WTC11 (cell line): ENCODE results near the gene CHTOP. TPM values are rescaled to one million over a fixed set of nuclear protein-coding genes. Genes with fewer than 3 reads are reported as not detected.

Experiments used
- ATAC-seq: fragments of 200-7000 bp; cut with Tn5 transposase; 2 replicates; pipeline ENCODE4 v1.10.0; 2021; ENCODE audit warnings: mild to moderate bottlenecking, moderate library complexity
- CTCF ChIA-PET: fragments of 300-600 bp; sonication (Branson Sonifier 250); formaldehyde crosslinking; loops from one replicate; lab custom pipeline; 2021; ENCODE audit warnings: antibody characterized with exemption; lab: Charles Lee
- POLR2A ChIA-PET: fragments of 350-600 bp; sonication (Branson Sonifier 250); formaldehyde crosslinking; loops from one replicate; lab custom pipeline; 2021; ENCODE audit warnings: antibody characterized with exemption; lab: Charles Lee
- DNase-seq: peaks from one replicate; pipeline ENCODE4 v3.0.0; 2021; ENCODE audit warnings: low spot score
- H3K27ac Mint-ChIP-seq: 2 replicates; pipeline ENCODE4 v1.8.0; 2021; ENCODE audit warnings: mixed read lengths
- H3K27me3 Mint-ChIP-seq: 2 replicates; pipeline ENCODE4 v1.8.0; 2021; ENCODE audit warnings: low read depth, mild to moderate bottlenecking, moderate library complexity, mixed read lengths
- H3K36me3 Mint-ChIP-seq: 2 replicates; pipeline ENCODE4 v1.8.0; 2021; ENCODE audit warnings: mixed read lengths
- H3K4me1 Mint-ChIP-seq: 2 replicates; pipeline ENCODE4 v1.8.0; 2022; ENCODE audit warnings: mixed read lengths
- H3K4me3 Mint-ChIP-seq: 2 replicates; pipeline ENCODE4 v1.8.0; 2021; ENCODE audit warnings: mild to moderate bottlenecking, moderate library complexity, mixed read lengths
- H3K9me3 Mint-ChIP-seq: 2 replicates; pipeline ENCODE4 v1.8.0; 2021; ENCODE audit warnings: mixed read lengths
- CBFB ChIP-seq: sonication (generic); formaldehyde crosslinking; IDR thresholded peaks from 2 replicates; pipeline ENCODE4 v1.8.1; 2022; ENCODE audit warnings: mild to moderate bottlenecking, low read depth, missing genetic modification reagents
- ELF4 ChIP-seq: sonication (generic); formaldehyde crosslinking; IDR thresholded peaks from 2 replicates; pipeline ENCODE4 v1.8.1; 2022; ENCODE audit warnings: low read depth, mild to moderate bottlenecking, moderate library complexity, missing genetic modification reagents
- FOXJ3 ChIP-seq: sonication (generic); formaldehyde crosslinking; IDR thresholded peaks from 2 replicates; pipeline ENCODE4 v1.9.0; 2021; ENCODE audit warnings: missing genetic modification reagents, mild to moderate bottlenecking, borderline replicate concordance
- FOXK1 ChIP-seq: sonication (generic); formaldehyde crosslinking; IDR thresholded peaks from 2 replicates; pipeline ENCODE4 v1.8.0; 2022; ENCODE audit warnings: mild to moderate bottlenecking, moderate library complexity, missing genetic modification reagents
- KAT7 ChIP-seq: sonication (generic); formaldehyde crosslinking; IDR thresholded peaks from 2 replicates; pipeline ENCODE4 v1.8.1; 2023; ENCODE audit warnings: missing genetic modification reagents, mild to moderate bottlenecking, borderline replicate concordance
- MYBL2 ChIP-seq: sonication (generic); formaldehyde crosslinking; IDR thresholded peaks from 2 replicates; pipeline ENCODE4 v1.8.1; 2023; ENCODE audit warnings: mild to moderate bottlenecking, moderate library complexity, missing genetic modification reagents
- NFE2L1 ChIP-seq: sonication (generic); formaldehyde crosslinking; IDR thresholded peaks from 2 replicates; pipeline ENCODE4 v1.8.1; 2023; ENCODE audit warnings: missing genetic modification reagents
- NR1H2 ChIP-seq: sonication (generic); formaldehyde crosslinking; IDR thresholded peaks from 2 replicates; pipeline ENCODE4 v1.9.0; 2021; ENCODE audit warnings: mild to moderate bottlenecking, moderate library complexity, missing genetic modification reagents
- NR3C1 ChIP-seq: sonication (generic); formaldehyde crosslinking; conservative IDR thresholded peaks from 2 replicates; pipeline ENCODE4 v1.8.1; 2023; ENCODE audit warnings: low read depth, mild to moderate bottlenecking, missing genetic modification reagents
- RORB ChIP-seq: fragments of 250-450 bp; sonication (Bioruptor Pico); IDR thresholded peaks from 2 replicates; pipeline ENCODE4 v1.9.0; 2021; ENCODE audit warnings: mild to moderate bottlenecking
- SP1 ChIP-seq: sonication (generic); formaldehyde crosslinking; conservative IDR thresholded peaks from 2 replicates; pipeline ENCODE4 v1.8.1; 2022; ENCODE audit warnings: missing genetic modification reagents
- TP53 ChIP-seq: sonication (generic); formaldehyde crosslinking; IDR thresholded peaks from 2 replicates; pipeline ENCODE4 v1.8.1; 2023; ENCODE audit warnings: mild to moderate bottlenecking, missing genetic modification reagents
- ZNF138 ChIP-seq: sonication (generic); formaldehyde crosslinking; conservative IDR thresholded peaks from 2 replicates; pipeline ENCODE4 v1.8.1; 2022; ENCODE audit warnings: mild to moderate bottlenecking, moderate library complexity, missing genetic modification reagents
- ZNF416 ChIP-seq: fragments of 250-450 bp; sonication (Bioruptor Pico); IDR thresholded peaks from 2 replicates; pipeline ENCODE4 v1.9.0; 2021; ENCODE audit warnings: mild to moderate bottlenecking, inconsistent platforms
- ZNF423 ChIP-seq: fragments of 250-450 bp; sonication (Bioruptor Pico); IDR thresholded peaks from 2 replicates; pipeline ENCODE4 v2.1.2; 2022; ENCODE audit warnings: mild to moderate bottlenecking, moderate library complexity
- total RNA-seq: library from RNA; stranded (reverse); gene quantifications from 3 replicates; pipeline ENCODE4 v1.2.3, GENCODE V29; 2021
- TF ChIP-seq, protein P1 (sequence below): fragments of 200-600 bp; IDR thresholded peaks from 2 replicates; pipeline ENCODE4 v1.8.0; 2022; ENCODE audit warnings: antibody characterized with exemption
- TF ChIP-seq, protein P2 (sequence below): sonication (generic); formaldehyde crosslinking; IDR thresholded peaks from 2 replicates; pipeline ENCODE4 v1.8.0; 2023; ENCODE audit warnings: missing genetic modification reagents, mild to moderate bottlenecking, borderline replicate concordance
- TF ChIP-seq, protein P3 (sequence below): sonication (generic); formaldehyde crosslinking; IDR thresholded peaks from 2 replicates; pipeline ENCODE4 v1.8.1; 2022; ENCODE audit warnings: mild to moderate bottlenecking, missing genetic modification reagents, moderate library complexity, borderline replicate concordance
- TF ChIP-seq, protein P4 (sequence below): sonication (generic); formaldehyde crosslinking; IDR thresholded peaks from 2 replicates; pipeline ENCODE4 v1.8.1; 2023; ENCODE audit warnings: mild to moderate bottlenecking, missing genetic modification reagents, moderate library complexity
- TF ChIP-seq, protein P5 (sequence below): fragments of 250-450 bp; sonication (Bioruptor Pico); IDR thresholded peaks from 2 replicates; pipeline ENCODE4 v1.8.0; 2021; ENCODE audit warnings: mild to moderate bottlenecking

CHTOP gene
- total RNA-seq, 1 experiment from 2014 or later = 101 TPM

DNA sequence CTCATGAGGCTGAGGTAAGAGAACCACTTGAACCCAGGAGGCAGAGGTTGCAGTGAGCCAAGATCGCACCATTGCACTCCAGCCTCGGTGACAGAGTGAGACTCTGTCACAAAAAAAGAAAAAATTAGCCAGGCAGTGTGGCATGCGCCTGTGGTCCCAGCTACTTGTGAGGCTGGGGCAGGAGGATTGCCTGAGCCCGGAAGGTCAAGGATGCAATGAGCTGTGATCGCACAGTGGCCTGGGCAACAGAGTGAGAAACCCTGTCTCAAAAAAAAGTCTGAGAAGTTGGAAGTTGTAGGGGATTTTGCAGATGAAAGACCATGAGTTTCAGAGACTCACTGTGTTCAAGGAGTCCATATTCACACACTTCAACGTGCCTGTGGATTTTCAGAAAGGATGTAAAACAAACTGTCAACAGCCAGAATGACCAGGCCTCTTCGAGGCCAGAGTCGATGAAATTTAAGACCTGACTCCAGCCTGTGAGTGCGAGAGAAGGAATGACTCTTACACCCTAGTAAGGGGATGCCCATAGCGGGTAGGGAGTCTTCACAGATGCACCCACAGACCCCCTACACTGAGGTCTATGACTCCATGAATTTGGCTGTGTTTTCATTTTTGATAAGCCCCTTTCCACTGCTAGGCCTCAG, 8.8 kb upstream of the CHTOP start (continued):
- TF ChIP-seq FOXJ3 (CRISPR knock-in tag) = no peak
- TF ChIP-seq, all 79 proteins: peak for 0

DNA sequence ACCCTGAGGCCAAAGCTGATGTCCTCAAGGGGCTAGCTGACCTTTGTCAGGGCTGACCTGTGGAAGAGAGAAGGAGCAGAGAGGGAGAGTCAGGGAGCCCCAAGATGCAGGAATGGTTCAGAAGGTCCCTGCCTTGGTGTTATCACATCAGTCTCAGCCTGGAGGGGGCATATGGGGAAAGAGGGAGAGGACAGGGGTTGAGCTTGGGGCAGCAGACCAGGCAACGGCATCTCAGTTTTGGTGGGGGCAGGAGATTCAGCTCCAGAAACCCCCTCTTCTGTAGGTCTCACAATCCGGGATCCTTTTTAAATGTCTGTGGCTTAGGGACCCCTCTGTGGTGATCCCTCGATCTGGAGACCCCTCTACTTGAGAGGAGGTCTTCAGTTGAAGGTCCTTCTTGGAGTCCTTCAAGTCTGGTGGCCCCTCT, 7.4 kb upstream of the CHTOP start:
- ATAC-seq = no peak
- Mint-ChIP-seq H3K4me3 (peak overlapping the region; percentile 81), H3K27ac (peak overlapping the region; percentile 93)
- TF ChIP-seq CBFB = no peak
- TF ChIP-seq, protein P1, sequence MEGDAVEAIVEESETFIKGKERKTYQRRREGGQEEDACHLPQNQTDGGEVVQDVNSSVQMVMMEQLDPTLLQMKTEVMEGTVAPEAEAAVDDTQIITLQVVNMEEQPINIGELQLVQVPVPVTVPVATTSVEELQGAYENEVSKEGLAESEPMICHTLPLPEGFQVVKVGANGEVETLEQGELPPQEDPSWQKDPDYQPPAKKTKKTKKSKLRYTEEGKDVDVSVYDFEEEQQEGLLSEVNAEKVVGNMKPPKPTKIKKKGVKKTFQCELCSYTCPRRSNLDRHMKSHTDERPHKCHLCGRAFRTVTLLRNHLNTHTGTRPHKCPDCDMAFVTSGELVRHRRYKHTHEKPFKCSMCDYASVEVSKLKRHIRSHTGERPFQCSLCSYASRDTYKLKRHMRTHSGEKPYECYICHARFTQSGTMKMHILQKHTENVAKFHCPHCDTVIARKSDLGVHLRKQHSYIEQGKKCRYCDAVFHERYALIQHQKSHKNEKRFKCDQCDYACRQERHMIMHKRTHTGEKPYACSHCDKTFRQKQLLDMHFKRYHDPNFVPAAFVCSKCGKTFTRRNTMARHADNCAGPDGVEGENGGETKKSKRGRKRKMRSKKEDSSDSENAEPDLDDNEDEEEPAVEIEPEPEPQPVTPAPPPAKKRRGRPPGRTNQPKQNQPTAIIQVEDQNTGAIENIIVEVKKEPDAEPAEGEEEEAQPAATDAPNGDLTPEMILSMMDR = no peak
- no peak for TF ChIP-seq FOXK1 (CRISPR knock-in tag)
- no peak for TF ChIP-seq NR1H2 (CRISPR knock-in tag)
- TF ChIP-seq, protein P2, sequence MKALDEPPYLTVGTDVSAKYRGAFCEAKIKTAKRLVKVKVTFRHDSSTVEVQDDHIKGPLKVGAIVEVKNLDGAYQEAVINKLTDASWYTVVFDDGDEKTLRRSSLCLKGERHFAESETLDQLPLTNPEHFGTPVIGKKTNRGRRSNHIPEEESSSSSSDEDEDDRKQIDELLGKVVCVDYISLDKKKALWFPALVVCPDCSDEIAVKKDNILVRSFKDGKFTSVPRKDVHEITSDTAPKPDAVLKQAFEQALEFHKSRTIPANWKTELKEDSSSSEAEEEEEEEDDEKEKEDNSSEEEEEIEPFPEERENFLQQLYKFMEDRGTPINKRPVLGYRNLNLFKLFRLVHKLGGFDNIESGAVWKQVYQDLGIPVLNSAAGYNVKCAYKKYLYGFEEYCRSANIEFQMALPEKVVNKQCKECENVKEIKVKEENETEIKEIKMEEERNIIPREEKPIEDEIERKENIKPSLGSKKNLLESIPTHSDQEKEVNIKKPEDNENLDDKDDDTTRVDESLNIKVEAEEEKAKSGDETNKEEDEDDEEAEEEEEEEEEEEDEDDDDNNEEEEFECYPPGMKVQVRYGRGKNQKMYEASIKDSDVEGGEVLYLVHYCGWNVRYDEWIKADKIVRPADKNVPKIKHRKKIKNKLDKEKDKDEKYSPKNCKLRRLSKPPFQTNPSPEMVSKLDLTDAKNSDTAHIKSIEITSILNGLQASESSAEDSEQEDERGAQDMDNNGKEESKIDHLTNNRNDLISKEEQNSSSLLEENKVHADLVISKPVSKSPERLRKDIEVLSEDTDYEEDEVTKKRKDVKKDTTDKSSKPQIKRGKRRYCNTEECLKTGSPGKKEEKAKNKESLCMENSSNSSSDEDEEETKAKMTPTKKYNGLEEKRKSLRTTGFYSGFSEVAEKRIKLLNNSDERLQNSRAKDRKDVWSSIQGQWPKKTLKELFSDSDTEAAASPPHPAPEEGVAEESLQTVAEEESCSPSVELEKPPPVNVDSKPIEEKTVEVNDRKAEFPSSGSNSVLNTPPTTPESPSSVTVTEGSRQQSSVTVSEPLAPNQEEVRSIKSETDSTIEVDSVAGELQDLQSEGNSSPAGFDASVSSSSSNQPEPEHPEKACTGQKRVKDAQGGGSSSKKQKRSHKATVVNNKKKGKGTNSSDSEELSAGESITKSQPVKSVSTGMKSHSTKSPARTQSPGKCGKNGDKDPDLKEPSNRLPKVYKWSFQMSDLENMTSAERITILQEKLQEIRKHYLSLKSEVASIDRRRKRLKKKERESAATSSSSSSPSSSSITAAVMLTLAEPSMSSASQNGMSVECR (CRISPR knock-in tag) = no peak
- TF ChIP-seq, protein P3, sequence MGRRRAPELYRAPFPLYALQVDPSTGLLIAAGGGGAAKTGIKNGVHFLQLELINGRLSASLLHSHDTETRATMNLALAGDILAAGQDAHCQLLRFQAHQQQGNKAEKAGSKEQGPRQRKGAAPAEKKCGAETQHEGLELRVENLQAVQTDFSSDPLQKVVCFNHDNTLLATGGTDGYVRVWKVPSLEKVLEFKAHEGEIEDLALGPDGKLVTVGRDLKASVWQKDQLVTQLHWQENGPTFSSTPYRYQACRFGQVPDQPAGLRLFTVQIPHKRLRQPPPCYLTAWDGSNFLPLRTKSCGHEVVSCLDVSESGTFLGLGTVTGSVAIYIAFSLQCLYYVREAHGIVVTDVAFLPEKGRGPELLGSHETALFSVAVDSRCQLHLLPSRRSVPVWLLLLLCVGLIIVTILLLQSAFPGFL (CRISPR knock-in tag) = no peak
- TF ChIP-seq MYBL2 (CRISPR knock-in tag) = no peak
- TF ChIP-seq ZNF416 = no peak
- TF ChIP-seq ELF4 = no peak
- TF ChIP-seq RORB = no peak
- TF ChIP-seq, all 79 proteins: peak for 0
- peaks cover 56% of the 10 kb centered on the region for H3K4me1 Mint-ChIP-seq
- no peaks in the 10 kb centered on the region for H3K9me3 Mint-ChIP-seq
- DNase-seq = no peak
- ChIA-PET POLR2A (interaction anchor here (0.9 to 1.8 kb wide), 7 partner anchors 9 to 149 kb away, joined by 3 to 15 read pairs (median 5); partner anchors contain the start of genes S100A14, S100A16, S100A6 and SLC27A3), CTCF (interaction anchor here (1.3 to 5.1 kb wide), 24 partner anchors 14 to 160 kb away, joined by 3 to 230 read pairs (median 13); partner anchors contain the start of genes S100A14, S100A16, S100A6 and SNAPIN)
- H3K27me3 Mint-ChIP-seq = no peaks in the 10 kb centered on the region
- peaks cover 25% of the 10 kb centered on the region for H3K36me3 Mint-ChIP-seq

DNA sequence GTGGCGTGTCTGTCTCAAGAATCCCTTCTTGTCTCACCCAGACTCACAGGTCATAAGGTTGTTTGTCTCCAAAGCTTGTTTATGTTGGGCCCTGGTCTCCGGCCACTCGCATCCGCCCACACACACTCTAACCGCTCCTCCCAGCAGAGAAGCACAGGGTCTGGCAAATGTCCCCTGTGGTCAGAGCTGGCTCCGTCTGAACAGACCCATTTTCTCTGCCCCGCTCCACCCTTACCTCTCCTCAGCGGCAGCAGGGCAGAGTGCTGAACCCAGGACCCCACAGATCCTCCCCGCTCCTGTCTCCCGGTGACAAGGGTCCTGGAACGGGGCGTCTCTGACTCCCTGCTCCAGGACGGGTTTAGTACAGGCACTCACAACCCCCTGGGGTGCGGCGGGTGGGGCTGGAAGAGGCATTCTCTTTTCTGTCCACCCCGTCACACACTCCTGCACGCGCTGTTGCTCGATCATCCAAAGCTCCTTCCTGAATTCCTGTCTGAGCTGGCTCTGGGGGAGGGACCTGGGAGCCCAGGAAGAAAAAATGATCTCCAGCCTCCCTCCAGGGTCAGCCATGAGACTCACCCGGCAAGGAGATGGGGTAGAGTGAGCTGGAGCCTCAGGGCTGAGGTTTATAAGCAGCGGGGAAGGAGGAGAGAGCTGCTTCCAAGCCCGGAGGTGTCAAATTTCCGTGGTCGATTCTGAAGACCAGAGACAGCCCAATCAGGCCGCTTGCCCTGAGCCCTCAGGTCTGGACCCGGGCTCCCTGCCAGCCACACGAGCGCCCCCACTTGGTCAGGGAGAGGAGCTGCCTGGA, 6.8 kb upstream of the CHTOP start, which contains the start of gene S100A13:
Gene S100A13, minus strand, starts transcription at position 602 of the 811 bp plus-strand sequence. CDS start 1,033 bp downstream, outside the sequence.
- ATAC-seq (peak; percentile 93), DNase-seq (peak; percentile 95)
- peaks cover 25% of the 10 kb centered on the region for H3K36me3 Mint-ChIP-seq
- peak within 1 kb of the TSS; percentile 81 for H3K4me3 Mint-ChIP-seq
- H3K27me3 Mint-ChIP-seq = no peaks in the 10 kb centered on the region
- peaks cover 56% of the 10 kb centered on the region for H3K4me1 Mint-ChIP-seq
- H3K27ac Mint-ChIP-seq = peak within 1 kb of the TSS; percentile 93
- no peaks in the 10 kb centered on the region for H3K9me3 Mint-ChIP-seq
- ChIA-PET POLR2A (interaction anchor here (0.6 to 1.8 kb wide), 18 partner anchors 8 to 148 kb away, joined by 3 to 15 read pairs (median 4); partner anchors contain the start of genes S100A14, S100A16, S100A6 and SLC27A3), CTCF (interaction anchor here (0.6 to 5.1 kb wide), 69 partner anchors 8 to 577 kb away, joined by 3 to 230 read pairs (median 5); partner anchors contain the start of genes INTS3, RAB13, RPS27 and S100A14)
- TF ChIP-seq CBFB (no peak), NR3C1 (CRISPR knock-in tag) (no peak), KAT7 (CRISPR knock-in tag) (no peak), SP1 (CRISPR knock-in tag) (no peak; the same call in 1 of the 2 replicates), TP53 (CRISPR knock-in tag) (no peak; the same call in 1 of the 2 replicates), NR1H2 (CRISPR knock-in tag) (no peak), ELF4 (no peak), ZNF423 (peak; percentile 25; the same call in 1 of the 2 replicates), NFE2L1 (CRISPR knock-in tag) (no peak), ZNF138 (CRISPR knock-in tag) (no peak)
- TF ChIP-seq, protein P4, sequence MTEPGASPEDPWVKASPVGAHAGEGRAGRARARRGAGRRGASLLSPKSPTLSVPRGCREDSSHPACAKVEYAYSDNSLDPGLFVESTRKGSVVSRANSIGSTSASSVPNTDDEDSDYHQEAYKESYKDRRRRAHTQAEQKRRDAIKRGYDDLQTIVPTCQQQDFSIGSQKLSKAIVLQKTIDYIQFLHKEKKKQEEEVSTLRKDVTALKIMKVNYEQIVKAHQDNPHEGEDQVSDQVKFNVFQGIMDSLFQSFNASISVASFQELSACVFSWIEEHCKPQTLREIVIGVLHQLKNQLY (CRISPR knock-in tag) = no peak
- TF ChIP-seq, protein P5, sequence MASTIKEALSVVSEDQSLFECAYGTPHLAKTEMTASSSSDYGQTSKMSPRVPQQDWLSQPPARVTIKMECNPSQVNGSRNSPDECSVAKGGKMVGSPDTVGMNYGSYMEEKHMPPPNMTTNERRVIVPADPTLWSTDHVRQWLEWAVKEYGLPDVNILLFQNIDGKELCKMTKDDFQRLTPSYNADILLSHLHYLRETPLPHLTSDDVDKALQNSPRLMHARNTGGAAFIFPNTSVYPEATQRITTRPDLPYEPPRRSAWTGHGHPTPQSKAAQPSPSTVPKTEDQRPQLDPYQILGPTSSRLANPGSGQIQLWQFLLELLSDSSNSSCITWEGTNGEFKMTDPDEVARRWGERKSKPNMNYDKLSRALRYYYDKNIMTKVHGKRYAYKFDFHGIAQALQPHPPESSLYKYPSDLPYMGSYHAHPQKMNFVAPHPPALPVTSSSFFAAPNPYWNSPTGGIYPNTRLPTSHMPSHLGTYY (CRISPR knock-in tag) = no peak
